ENCODE results near the gene SRCIN1.

DNA sequence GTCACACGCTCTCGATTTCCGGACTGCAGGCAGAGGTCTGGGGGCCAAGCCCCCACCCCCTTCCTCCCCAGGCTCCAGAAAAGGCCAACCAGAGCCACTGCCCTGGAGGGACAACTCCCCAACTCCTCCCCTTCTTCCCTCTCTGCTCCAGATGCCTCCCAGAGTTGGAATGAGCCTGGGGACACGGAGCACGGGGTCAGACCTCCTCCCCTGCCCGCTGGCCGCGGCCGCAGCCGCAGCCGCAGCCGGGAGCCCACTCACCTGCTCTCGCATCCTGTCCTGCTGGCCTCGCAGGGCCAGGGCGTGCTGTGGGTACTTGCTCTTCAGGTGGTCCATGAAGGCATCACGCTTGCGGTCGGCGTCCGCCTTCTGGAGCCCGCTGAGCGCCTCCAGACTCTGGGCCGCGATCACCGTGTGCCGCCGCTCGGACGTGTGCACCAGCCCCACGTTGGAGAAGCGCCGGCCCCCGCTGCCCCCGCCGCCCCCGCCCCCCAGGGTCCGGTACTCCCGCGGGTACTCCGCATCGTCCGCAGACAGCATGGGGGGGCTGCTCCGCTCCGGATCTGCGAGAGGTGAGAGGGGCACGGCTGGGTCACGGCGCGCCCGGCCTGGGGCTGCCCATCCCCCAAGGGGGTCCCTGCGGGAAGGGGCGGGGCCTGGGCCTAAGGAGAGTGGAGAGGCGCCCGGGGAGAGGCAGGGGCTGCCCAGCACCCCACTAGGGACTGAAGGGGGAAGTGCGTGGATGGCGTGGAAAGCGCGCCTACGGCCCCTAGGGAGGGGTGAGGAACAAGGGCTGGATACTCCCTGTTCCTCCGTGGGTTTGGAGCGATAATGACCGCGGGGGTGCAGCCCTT lies 27.3 kb downstream of the SRCIN1 start:
- TF ChIP-seq GATA2 (IDR thresholded peaks at IDR 0.05; ENCODE audit: low read depth, low read length), result no peak
- TF ChIP-seq GATA3 (IDR thresholded peaks at IDR 0.05; ENCODE audit: low read depth, low read length), result no peak

All from SH-SY5Y (cell line).